ENCODE measurements around the gene PCDH15. TPM values are rescaled to one million over a fixed set of nuclear protein-coding genes. Genes with fewer than 3 reads are reported as not detected.

Gene PCDH15
- not detected in 5 replicates for total RNA-seq (2022; extraction: Qiagen RNA extraction)

GRCh38 chr10:54800741-54801421, at the start of gene PCDH15:
TSS of gene PCDH15 (minus strand) at chr10:54801231. CDS start at chr10:54664262, 136,969 bp downstream.

